ENCODE results near the gene FAM107B. TPM values are rescaled to one million over a fixed set of nuclear protein-coding genes. Genes with fewer than 3 reads are reported as not detected.

The FAM107B gene
- total RNA-seq, 1 experiment from 2014 or later, result 24.5 TPM

DNA sequence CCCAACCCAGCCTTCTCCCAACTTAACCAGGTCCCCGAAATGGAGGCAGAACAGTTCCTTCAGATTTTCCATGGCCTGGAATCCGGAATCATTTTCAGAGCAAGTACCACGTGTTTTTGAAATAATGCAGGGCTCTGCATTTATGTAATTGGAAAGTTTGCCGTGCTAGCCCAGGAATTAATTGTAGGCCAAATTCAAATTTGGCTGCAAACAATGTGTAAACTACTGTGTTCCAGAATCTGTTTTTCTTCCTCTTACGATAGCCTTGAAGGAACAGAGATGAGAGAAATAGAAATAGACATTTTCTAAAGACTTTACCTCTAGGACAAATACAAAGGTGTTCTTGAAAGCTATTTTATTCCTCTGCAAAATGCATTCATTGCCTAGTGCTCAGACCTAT is 77.4 kb downstream of the FAM107B start:
- no peak overlapping the region for H4K8ac ChIP-seq (replicated peaks; ENCODE audit: insufficient read length, low read depth, low read length)
- H3K23me2 ChIP-seq (ENCODE audit: insufficient read length, low read depth, low read length, poor library complexity, severe bottlenecking), result no peaks in the 10 kb centered on the region
- no peaks in the 10 kb centered on the region for H3K9me3 ChIP-seq (ENCODE audit: control insufficient read depth, low read depth, low read length)
- H3T11ph ChIP-seq (ENCODE audit: low read length), result no peak overlapping the region
- Mint-ChIP-seq H3K4me3 (no peak overlapping the region), H3K9me3 (peaks cover 5 to 9% of the 10 kb centered on the region in 2 experiments), H3K27ac (no peak overlapping the region; a peak in 1 of 7 replicates), H3K27me3 (ENCODE audit: low read depth) (peaks cover 3% of the 10 kb centered on the region; the same call in 1 of the 2 replicates), H3K4me1 (peaks cover 8 to 18% of the 10 kb centered on the region in 2 experiments), H3K36me3 (ENCODE audit: insufficient read depth in 1 of 3, low read depth in 3 of 3) (peaks cover 0 to 7% (median 7%) of the 10 kb centered on the region in 3 experiments; a peak in 5 of 7 replicates)
- H3K4ac ChIP-seq (ENCODE audit: low read depth, low read length), result no peak overlapping the region
- H4K20me1 ChIP-seq (ENCODE audit: control insufficient read depth, insufficient read depth, insufficient read length), result no peaks in the 10 kb centered on the region
- H2AFZ ChIP-seq (ENCODE audit: low read length), result no peak overlapping the region
- H4K5ac ChIP-seq (ENCODE audit: insufficient read length, low read depth, low read length), result no peak overlapping the region
- H2BK5ac ChIP-seq (ENCODE audit: insufficient read length, low read length), result no peak overlapping the region
- no peaks in the 10 kb centered on the region for H3K4me1 ChIP-seq (ENCODE audit: insufficient read depth, low read length)
- H2BK20ac ChIP-seq (ENCODE audit: low read depth, low read length, poor library complexity, severe bottlenecking), result no peak overlapping the region
- no peak overlapping the region for H3K4me2 ChIP-seq (ENCODE audit: insufficient read depth, insufficient read length, low read length)
- WGBS (ENCODE audit: extremely low coverage, insufficient read length, low lambda C conversion rate), result no CpG with 5 or more reads among the region's 5 CpGs
- no peaks in the 10 kb centered on the region for H3K79me1 ChIP-seq (ENCODE audit: insufficient read depth, low read depth, low read length, poor library complexity, severe bottlenecking)
- H3K23ac ChIP-seq (ENCODE audit: insufficient read length, low read depth, low read length), result no peak overlapping the region
- no peak overlapping the region for H3K56ac ChIP-seq (ENCODE audit: insufficient read length, low read depth, low read length)
- H3K27me3 ChIP-seq (ENCODE audit: insufficient read depth, low read length), result no peaks in the 10 kb centered on the region
- no peak overlapping the region for H4K91ac ChIP-seq (ENCODE audit: insufficient read length, low read depth, low read length)
- H2BK15ac ChIP-seq (ENCODE audit: low read depth, low read length), result no peak overlapping the region; the same call in 1 of the 2 replicates
- no peaks in the 10 kb centered on the region for H3K79me2 ChIP-seq (ENCODE audit: insufficient read depth, low read length)
- no peak overlapping the region for H2AK5ac ChIP-seq (ENCODE audit: insufficient read length, low read length)
- H3K27ac ChIP-seq (ENCODE audit: insufficient read length, low read depth, low read length), result no peak overlapping the region
- no peak overlapping the region for H3K9ac ChIP-seq (ENCODE audit: extremely low read depth, insufficient read length, low read length)
- no peak overlapping the region for H2BK120ac ChIP-seq (ENCODE audit: low read depth, low read length, poor library complexity, severe bottlenecking)
- no peak overlapping the region for H3K14ac ChIP-seq (ENCODE audit: insufficient read depth, low read length)
- no peak overlapping the region for H2BK12ac ChIP-seq (ENCODE audit: insufficient read length, low read depth, low read length)
- DNase-seq, result no peak
- no peak overlapping the region for H3K18ac ChIP-seq (ENCODE audit: insufficient read length, low read depth, low read length)
- TF ChIP-seq, protein P1, sequence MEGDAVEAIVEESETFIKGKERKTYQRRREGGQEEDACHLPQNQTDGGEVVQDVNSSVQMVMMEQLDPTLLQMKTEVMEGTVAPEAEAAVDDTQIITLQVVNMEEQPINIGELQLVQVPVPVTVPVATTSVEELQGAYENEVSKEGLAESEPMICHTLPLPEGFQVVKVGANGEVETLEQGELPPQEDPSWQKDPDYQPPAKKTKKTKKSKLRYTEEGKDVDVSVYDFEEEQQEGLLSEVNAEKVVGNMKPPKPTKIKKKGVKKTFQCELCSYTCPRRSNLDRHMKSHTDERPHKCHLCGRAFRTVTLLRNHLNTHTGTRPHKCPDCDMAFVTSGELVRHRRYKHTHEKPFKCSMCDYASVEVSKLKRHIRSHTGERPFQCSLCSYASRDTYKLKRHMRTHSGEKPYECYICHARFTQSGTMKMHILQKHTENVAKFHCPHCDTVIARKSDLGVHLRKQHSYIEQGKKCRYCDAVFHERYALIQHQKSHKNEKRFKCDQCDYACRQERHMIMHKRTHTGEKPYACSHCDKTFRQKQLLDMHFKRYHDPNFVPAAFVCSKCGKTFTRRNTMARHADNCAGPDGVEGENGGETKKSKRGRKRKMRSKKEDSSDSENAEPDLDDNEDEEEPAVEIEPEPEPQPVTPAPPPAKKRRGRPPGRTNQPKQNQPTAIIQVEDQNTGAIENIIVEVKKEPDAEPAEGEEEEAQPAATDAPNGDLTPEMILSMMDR (conservative IDR thresholded peaks at IDR 0.05), result no peak

All from H9 (cell line).